ENCODE data around the gene MYOCOS.
A peak's percentile ranks its signal among the peaks of the same experiment; 100 is the strongest.
"Not testable (repeated sequence)": the region's sequence is repeated elsewhere in the genome, so short reads cannot be mapped to it uniquely, and the experiment has no call there.

The MYOCOS gene

DNA sequence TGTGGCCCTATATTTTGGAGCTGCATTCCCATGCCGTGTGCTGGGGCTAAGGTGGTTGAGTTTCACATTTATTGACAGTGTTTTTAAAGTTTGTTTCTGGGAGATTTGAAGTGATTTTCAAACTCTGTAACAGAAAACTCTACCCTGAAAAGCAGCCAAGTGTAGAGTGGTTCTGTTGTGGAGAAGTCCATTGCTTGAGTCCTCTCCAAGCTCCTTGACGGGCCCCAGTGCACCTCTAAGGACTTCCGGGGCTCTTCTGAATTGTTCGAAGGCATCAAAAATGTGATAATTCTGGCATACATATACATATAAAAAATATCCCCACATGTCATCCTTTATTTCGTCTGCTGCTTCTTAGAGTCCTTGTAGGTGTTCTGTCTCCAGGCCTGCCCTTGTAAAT, 5.0 kb downstream of the MYOCOS start:
- no peak for DNase-seq

DNA sequence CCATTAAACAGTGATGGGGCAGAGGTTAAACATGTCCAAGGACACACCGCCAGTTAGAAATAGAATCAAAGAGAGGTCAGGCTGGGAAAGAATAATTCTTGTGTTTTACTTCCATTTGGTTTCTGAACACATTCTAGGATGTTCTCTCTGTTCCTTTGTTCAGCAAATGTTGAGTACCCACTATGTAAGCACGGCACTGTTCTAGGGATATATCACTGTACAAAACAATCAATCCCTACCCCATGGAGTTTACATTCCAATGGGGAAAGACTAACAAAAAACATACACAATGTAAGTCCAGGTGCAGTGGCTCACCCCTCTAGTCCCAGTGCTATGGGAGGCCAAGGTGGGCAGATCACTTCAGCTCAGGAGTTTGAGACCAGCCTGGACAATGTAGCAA, 6.2 kb downstream of the MYOCOS start:
- DNase-seq, result no peak

DNA sequence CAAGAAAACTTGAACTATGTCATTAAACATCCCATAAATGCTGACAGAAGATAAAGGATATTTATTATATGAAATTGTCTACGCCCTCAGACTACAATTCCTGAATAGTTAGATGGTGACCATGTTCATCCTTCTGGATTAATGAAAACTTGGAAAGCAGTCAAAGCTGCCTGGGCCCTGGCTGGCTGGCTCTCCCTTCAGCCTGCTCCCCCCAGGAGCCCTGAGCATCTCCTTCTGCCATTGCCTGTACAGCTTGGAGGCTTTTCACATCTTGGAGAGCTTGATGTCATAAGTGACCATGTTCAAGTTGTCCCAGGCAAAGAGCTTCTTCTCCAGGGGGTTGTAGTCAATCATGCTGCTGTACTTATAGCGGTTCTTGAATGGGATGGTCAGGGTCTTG, 13.6 kb downstream of the MYOCOS start:
- no peak for DNase-seq

DNA sequence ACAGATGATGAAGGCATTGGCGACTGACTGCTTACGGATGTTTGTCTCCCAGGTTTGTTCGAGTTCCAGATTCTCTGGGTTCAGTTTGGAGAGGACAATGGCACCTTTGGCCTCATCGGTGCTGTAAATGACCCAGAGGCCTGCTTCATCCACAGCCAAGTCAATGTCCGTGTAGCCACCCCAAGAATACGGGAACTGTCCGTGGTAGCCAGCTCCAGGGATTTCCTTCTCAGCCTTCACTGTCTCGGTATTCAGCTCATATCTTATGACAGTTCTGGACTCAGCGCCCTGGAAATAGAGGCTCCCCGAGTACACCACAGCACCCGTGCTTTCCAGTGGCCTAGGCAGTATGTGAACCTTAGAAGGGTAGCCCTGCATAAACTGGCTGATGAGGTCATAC, 14.1 kb downstream of the MYOCOS start:
- DNase-seq, result no peak

DNA sequence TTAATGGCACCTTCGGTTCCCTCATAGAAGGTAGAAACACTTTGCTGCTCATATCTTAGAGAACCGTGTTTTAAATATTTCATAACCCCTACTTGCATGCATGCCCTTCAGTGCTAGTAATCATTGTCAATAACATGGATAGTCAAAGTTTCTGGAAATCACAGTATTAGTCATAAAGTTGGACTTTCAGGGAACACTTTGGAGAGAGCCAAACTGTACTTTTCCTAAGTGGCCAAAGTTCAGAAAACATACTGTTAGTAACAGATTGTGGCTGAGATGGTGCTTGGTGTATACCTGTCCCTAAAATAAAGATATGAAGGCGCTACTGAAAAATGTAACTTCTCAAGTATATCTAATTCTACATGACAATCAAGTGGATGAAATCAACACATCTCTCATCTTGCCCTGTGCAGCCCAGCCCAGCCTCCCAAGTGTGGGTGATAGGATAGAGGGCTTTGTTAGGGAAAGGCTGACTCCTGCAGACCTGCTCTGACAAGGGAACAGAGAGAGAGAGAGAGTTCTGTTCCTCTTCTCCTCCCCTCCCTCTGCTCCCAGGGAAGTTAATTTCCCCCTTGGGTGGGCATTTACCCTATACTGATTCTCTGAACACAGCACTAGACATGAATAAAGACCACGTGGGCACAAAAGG, 16.0 kb downstream of the MYOCOS start:
- no peak for DNase-seq

DNA sequence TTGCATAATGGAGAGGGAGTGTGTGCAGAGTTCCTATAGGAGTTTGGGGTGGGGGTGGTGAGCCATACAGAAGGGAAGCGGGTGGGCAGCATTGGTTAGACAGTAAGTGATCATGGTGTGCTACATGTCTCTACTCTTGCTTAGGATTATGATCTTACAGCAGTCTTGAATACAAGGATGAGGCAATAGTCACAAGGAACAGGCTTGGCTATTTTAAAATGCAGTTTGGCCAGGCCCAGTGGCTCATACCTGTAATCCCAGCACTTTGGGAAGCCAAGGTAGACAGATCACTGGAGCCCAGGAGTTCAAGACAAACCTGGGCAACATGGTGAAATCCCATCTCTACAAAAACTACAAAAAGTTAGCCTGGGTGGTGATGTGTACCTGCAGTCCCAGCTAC, 18.2 kb downstream of the MYOCOS start:
- no peak for DNase-seq

DNA sequence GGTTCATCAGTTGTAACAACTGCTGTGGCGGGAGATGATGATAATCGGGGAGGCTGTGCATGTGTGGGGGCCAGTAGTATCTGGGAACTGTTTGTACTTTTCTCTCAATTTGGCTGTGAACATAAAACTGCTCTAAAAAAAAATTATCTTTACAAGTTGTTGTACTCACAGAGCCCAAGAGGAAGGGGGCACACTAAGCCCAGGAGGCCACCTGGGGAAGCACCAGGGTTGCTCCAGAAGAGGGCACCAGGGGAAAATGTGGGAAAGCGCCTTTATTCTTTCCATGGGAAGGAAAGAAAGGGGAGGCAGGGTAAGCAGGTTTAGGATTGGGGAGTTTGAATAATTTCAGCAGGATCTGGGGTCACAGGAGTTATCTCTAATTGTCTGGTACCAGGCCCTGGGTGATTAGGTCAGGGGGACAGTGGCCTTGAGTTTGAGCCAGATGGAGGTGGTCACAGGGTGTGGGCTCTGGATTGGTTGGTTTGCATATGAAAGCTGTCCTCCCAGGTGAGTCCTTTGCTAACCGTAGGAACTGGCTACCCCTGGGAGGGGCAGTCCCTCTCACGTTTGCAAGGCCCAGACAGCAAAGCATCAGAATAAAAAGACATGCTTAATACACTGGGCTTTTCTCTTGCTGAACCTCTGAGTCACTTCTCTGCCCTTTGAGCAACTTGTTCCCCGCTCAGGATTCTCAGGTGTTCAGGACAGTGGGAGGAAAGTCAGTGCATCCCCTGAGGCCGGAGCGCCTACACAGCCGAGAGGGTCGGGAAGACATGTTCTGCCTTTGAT, 19.2 kb downstream of the MYOCOS start:
- no peak for DNase-seq

DNA sequence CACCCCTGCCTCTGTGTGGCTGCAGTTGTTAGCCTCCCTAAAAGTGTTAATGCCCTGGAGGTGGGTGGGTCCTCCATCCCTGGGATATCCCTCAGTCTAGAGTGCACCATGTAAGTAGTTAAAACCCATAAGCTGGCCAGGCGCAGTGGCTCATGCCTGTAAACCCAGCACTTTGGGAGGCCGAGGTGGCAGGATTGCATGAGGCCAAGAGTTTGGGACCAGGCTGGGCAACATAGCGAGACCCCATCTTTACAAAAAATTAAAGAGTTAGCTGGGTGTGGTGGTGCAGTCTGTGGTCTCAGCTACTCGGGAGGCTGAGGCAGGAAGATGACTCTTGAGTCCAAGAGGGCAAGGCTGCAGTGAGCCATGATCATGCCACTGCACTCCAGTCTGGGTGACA, 20.2 kb downstream of the MYOCOS start:
- DNase-seq, result no peak

DNA sequence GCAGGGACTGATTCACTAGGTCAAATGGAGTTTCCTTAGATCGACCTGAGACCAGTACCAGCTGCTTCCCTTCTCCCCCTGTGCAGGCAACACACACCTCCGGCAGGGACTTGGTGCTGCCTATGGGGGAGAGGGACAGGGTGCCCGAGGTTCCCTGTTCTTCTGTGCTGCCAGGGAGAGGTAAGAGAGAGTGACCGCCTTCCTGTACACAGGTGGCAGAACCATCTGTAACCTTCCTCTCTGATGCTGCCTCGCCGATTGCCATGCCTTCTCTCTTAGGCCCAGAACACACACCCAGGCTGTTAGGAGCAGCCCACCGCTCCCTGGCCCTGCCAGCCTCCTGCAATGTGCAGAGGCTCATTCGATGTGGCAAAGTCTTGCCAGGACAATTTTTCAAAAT, 21.1 kb downstream of the MYOCOS start:
- DNase-seq, result no peak

DNA sequence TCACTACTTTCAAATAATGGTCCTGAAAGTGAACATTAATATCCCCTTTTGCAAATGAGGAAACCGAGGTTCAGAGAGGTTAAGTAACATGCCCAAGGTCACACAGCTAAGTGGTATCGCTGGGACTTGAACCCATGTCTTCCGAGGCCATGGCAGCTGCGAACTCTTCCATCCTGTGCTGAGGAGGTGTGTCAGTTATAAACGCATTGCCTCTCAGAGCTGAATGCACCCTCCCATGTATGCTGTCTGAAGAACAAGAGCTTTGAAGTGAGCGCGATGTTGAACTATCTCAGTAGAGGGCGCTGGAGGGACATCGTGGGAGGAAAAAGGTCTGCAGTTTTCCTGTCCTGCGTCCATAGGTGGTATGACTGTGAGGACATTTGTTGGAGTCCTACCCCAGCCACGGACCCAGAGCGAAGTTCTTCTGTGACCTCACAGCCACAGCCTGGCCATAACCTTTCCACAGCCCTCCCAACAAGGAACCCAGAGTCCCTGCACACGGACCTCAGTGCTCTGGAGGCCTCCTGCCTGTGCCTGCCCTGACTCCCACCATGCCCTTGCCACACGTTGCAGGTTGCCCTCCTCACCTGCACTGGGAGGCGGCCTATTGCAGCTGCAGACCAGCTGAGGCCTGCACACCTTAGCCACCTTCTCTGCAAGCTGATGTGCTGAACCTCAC, 22.9 kb downstream of the MYOCOS start:
- peak; percentile 77 to 83 for DNase-seq

DNA sequence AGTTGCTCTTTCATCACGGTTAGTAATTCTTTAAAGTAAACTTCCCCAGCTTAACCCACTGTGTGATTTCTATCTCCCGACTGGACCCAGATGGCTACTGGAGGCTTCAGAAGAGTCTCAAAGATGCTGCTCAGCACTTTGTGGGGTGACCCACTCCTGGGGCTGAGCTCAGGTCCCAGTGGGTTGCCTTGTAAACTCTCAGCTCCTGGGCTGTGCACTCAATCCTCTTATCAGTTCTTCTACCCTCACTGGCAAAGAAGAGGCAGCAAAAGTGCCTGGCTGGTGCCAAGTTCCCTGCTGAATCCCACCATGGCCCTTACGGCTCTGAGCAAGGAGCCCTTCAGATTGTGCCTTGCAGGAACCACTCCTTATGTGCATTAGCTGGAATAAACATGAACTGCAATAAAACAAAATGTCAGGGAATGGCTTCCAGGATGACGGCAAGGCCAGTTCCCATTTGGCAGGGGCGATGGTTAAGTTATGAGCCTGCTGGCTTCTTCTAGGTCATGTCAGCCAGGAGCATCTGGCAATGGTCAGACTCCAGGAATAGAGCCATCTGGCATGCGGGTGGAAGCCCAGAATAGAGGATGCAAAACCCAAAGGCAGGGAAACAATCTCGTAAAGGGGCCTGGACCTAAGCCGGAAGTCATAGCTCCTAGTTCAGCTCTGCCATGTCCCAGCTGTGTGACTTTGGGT, 23.7 kb downstream of the MYOCOS start:
- no peak for DNase-seq

DNA sequence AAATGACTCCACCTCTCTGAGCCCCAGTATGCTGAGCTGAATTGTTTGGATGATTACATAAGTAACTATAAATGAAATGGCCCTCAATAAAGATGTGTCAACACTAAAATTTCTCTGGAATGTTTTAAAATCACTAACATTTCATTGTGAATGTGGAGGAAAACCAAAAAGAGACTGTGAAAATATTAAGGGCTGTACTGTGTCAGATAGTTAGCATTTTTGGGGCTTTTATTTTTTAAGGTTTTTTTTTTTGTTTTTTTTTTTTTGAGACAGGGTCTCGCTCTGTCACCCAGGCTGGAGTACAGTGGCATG, 24.2 kb downstream of the MYOCOS start:
- DNase-seq, result no peak

DNA sequence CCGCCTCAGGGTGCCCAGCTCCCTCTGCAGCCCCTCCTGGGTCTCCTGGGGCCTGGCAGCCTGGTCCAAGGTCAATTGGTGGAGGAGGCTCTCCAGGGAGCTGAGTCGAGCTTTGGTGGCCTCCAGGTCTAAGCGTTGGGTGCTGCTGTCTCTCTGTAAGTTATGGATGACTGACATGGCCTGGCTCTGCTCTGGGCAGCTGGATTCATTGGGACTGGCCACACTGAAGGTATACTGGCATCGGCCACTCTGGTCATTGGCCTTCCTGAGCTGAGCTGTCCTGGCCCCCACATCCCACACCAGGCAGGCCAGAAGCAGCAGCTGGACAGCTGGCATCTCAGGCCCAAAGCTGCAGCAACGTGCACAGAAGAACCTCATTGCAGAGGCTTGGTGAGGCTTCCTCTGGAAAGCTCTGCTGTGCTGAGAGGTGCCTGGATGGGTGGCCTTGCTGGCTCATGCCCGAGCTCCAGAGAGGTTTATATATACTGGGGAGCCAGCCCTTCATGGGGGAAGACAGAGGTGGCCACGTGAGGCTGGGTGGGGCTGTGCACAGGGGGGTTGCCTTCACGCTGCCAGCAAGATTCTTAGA, 30.3 kb downstream of the MYOCOS start, which contains the start of gene MYOC:
Gene MYOC, minus strand, starts transcription at position 455 of the 589 bp plus-strand sequence. Its CDS starts 77 bp downstream, at position 378.
- DNase-seq, result no peak

DNA sequence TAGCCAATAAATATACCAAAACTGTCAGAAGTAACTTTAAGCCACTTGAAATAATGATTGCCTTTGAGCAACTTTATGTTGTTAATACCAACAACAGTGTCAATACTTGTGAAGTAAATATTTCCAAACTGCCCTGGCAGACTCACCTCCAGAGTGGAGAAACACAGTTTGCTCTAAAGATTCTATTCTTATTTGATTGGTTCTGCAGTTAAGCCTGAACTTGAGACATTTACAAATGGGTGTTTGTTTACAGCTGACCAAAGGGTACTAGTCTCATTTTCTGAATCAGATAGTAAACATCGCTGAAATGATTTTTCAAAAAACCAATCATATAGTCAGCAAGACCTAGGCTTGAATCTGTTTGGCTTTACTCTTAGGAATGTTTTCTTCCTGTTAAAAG, 31.8 kb downstream of the MYOCOS start:
- DNase-seq, result no peak

DNA sequence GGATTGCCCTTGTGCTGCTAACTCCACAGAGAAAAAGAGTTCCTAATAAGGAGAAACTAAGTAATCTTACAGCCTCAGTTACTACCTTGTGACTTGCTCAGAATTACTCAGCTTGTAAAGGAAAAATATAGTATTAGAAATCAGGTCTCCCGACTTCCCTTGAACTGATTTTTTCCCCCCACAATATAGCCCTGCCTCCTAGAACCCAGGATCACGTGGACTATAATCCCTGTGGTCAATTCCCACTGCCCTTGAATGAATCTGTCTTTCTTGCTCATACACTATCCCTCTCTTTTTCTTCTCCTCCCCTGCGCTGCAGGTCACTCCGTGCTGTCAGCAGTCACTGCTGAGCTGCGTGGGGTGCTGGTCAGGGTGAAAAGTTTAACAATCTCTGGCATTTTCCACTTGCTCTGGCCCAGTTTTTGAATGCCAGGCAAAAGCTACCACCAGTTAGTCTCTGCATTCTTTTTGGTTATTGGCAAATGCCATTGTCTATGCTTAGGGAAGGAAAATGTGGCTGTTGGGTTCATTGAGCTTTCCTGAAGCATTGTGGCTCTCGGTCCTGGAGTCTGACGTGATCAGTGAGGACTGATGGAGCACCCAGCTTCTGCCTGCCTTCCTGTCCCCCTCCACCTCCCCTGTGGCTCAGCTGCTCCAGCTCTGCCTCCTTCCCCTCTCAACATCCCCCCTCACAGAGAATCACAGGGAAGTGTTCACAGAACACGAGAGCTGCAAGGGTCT, 32.3 kb downstream of the MYOCOS start:
- no peak for DNase-seq

DNA sequence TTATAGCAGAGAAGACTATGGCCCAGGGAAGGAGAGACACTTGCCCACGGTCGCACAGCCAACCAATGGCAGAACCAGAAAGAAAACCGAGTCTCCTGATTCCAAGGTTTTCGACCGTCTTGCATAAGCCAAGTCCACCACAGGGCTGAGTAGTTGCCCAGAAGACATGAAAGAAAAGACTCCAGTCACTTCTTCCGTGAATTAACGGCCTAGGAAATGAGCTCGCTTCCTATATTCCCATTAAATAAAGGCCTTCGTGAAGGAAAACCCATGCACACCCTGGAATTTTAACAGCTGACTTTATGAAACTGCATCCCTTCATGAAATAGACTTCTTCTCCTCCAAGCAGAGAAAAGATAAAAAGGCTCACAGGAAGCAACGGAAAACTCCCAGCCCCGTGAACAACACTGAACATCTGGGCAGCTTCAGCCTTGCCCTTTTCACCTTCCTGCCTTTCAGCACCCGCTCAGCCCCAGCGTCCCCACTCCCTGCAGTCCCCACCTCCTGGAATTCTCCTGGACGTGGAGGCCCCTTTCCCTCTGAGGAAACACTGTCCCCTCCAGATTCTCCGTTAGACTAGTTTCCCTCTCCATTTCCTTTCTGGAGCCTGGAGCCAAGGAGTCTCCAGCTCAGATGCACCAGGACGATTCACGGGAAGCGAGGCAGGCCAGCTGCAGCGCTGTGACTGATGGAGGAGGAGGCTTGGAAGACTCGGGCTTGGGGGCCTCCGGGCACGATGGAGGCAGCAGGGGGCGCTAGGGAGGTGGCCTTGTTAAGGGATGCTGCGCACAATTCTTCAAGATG, 33.1 kb downstream of the MYOCOS start:
- peak; percentile 56 to 72 for DNase-seq

DNA sequence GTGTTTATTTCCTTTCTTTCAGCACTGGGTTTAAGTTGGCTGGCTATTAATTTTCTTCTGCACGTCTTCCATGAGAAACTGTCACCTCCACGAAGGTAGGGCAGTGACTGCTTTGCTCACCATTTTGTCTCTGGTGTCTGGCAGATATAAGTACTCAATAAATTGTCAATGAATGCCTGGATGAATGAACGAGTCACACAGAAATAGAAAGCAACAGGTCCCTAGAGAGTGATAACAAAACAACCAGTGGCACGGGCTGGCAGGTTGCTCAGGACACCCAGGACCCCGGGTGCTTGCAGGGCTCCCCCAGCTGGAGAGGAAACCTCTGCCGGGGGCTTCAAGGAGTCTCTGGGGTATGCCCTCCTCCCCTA, 33.7 kb downstream of the MYOCOS start:
- no peak for DNase-seq

DNA sequence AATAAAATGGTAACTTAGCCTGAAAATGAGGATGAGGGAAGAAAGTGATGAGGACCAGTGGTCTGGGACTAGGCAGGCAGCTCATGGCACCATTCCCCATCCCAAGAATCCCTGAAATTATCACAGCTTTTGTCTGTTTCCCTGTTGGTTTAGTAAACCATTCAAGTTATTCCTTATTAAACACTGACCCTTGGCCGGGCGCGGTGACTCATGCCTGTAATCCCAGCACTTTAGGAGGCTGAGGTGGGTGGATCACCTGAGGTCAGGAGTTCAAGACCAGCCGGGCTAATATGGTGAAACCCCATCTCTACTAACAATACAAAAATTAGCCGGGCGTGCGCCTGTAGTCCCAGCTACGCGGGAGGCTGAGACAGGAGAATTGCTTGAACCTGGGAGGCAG, 34.2 kb downstream of the MYOCOS start:
- DNase-seq, result not testable (repeated sequence)

DNA sequence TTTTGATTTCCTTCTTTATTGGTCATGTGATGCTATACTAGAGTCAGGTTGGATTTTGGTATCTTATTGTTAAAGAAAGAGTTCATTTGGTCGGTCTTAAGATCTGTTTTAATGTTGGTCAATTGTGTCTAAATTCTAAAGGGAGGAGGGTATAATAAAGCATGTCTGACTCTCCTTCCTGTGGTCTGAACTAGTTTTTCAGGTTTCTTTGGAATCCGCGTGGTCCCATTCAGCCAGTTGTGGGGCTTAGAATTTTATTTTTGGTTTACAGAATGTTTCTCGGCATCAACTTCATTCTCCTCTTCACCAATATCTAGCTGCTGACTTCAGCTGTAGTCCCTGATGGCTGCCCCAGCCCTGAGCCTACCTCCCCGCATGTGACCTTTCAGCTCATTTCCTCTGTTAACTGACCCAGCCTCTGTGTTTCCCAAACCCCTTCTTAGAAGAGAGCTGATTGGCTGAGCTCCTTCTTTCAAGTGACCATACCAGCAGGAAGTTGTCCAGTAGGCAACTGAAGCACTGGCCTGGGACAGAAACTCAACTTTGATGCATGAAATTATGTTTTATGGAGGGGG, 39.1 kb downstream of the MYOCOS start:
- no peak for DNase-seq

DNA sequence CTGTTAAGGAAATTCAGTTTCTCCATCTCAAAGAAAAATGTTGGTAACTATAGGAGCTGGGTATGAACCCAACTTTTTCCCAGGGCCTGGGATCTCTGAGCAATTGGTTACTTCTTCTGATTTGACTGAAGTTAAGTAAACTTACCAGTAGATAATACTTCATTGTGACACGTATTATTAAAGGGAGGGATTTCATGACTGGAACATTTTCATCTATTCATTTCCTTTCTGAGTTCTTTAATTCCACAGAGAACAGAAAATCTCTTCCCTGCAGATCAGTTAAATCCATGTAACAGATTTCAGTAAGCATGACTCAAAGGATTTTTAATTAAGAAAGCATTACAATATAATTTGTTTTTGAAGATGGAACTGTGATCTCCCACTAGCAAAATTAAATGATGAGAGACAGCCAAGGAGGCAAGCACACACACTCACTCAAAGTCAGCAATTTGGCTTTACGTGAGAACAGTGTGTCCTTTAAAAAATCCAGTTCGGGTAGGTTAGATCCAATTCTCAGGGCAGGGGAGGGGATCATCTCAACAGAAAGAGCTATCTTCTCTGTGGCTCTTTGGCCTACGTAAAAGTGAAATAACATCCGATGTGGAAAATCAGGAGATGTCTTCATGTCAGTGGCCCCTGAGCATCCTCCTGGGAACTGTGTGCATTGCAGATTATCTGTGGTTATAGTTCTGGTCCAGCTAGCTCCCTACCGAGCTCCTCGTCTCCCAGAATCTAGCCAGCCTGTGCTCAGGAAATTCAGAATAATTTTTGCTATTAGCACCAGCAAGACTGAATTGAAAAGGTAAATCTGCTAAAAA, 41.2 kb downstream of the MYOCOS start:
- DNase-seq, result no peak

Measured in inflammatory macrophage (primary cell).